GM23338 (cell line): ENCODE results near the gene HS1BP3. TPM values are rescaled to one million over a fixed set of nuclear protein-coding genes. Genes with fewer than 3 reads are reported as not detected.

Source experiments
- ATAC-seq: fragments of 200-7000 bp; cut with Tn5 transposase; 3 replicates; pipeline ENCODE4 v1.9.1; 2020
- DNase-seq: peaks from one replicate; pipeline ENCODE4 v3.0.0-alpha.2; 2015; ENCODE audit warnings: low spot score
- H2AFZ ChIP-seq: fragments of 200-600 bp; sonication (generic); 2 replicates; pipeline ENCODE4 v1.8.0; 2016; ENCODE audit warnings: antibody characterized with exemption, mild to moderate bottlenecking, moderate library complexity
- H3F3A ChIP-seq: fragments of 200-600 bp; sonication (generic); replicated peaks from 2 replicates; pipeline ENCODE4 v1.8.0; 2017; ENCODE audit warnings: antibody characterized with exemption, mixed run types, low read depth
- H3K27ac ChIP-seq: fragments of 200-600 bp; sonication (generic); 2 replicates; pipeline ENCODE4 v1.6.1; 2016; ENCODE audit warnings: low read depth
- H3K27me3 ChIP-seq: fragments of 200-600 bp; sonication (generic); 2 replicates; pipeline ENCODE4 v1.8.0; 2016; ENCODE audit warnings: mild to moderate bottlenecking, mixed run types, moderate library complexity; ENCODE audit not compliant: insufficient read depth
- H3K36me3 ChIP-seq: fragments of 200-600 bp; sonication (generic); 2 replicates; pipeline ENCODE4 v1.8.0; 2016; ENCODE audit warnings: mild to moderate bottlenecking; ENCODE audit not compliant: insufficient read depth
- H3K4me1 ChIP-seq: fragments of 200-600 bp; sonication (generic); 2 replicates; pipeline ENCODE4 v1.8.0; 2016; ENCODE audit warnings: mild to moderate bottlenecking, moderate library complexity; ENCODE audit not compliant: insufficient read depth
- H3K4me2 ChIP-seq: fragments of 200-600 bp; sonication (generic); 2 replicates; pipeline ENCODE4 v1.7.1; 2017; ENCODE audit warnings: mixed run types
- H3K4me3 ChIP-seq: fragments of 200-600 bp; sonication (generic); 2 replicates; pipeline ENCODE4 v1.6.1; 2016; ENCODE audit warnings: mixed run types
- H3K79me2 ChIP-seq: fragments of 200-600 bp; sonication (generic); replicated peaks from 2 replicates; pipeline ENCODE4 v1.8.0; 2017; ENCODE audit warnings: mild to moderate bottlenecking; ENCODE audit not compliant: insufficient read depth
- H3K9me2 ChIP-seq: fragments of 200-600 bp; sonication (generic); 2 replicates; pipeline ENCODE4 v1.8.0; 2017; ENCODE audit not compliant: insufficient read depth
- H4K20me1 ChIP-seq: fragments of 200-600 bp; sonication (generic); replicated peaks from 2 replicates; pipeline ENCODE4 v1.8.0; 2017; ENCODE audit warnings: mild to moderate bottlenecking; ENCODE audit not compliant: insufficient read depth
- H3K27ac Mint-ChIP-seq: 2 replicates; pipeline ENCODE4 v1.8.0; 2020; ENCODE audit warnings: inconsistent platforms, mild to moderate bottlenecking, moderate library complexity, mixed read lengths
- H3K27me3 Mint-ChIP-seq: 3 replicates; pipeline ENCODE4 v1.8.0; 2022; ENCODE audit warnings: low read depth, mild to moderate bottlenecking, moderate library complexity, mixed read lengths, inconsistent platforms; ENCODE audit not compliant: insufficient read depth, poor library complexity
- H3K36me3 Mint-ChIP-seq: 3 replicates; pipeline ENCODE4 v1.8.0; 2021; ENCODE audit warnings: low read depth, mild to moderate bottlenecking, inconsistent platforms, moderate library complexity, mixed read lengths
- H3K4me1 Mint-ChIP-seq: 3 replicates; pipeline ENCODE4 v1.8.0; 2020; ENCODE audit warnings: mild to moderate bottlenecking, inconsistent platforms, mixed read lengths
- H3K4me3 Mint-ChIP-seq: 3 replicates; pipeline ENCODE4 v1.8.0; 2021; ENCODE audit warnings: moderate library complexity, mild to moderate bottlenecking, inconsistent platforms, mixed read lengths
- H3K9me3 Mint-ChIP-seq: 3 replicates; pipeline ENCODE4 v1.8.0; 2020; ENCODE audit warnings: moderate library complexity, mild to moderate bottlenecking, inconsistent platforms, mixed read lengths
- CREB1 ChIP-seq: fragments of 250-450 bp; sonication (Bioruptor Pico); IDR thresholded peaks from 2 replicates; pipeline ENCODE4 v1.5.0; 2020; ENCODE audit warnings: low read depth, mild to moderate bottlenecking, moderate library complexity
- EZH2phosphoT487 ChIP-seq: fragments of 200-600 bp; sonication (generic); IDR thresholded peaks from one replicate; pipeline ENCODE4 v1.8.1; 2018; ENCODE audit warnings: antibody characterized with exemption; ENCODE audit not compliant: unreplicated experiment
- NANOG ChIP-seq: IDR thresholded peaks from 2 replicates; pipeline ENCODE4 v1.6.1; 2016; ENCODE audit warnings: antibody characterized with exemption, borderline replicate concordance
- POLR2AphosphoS5 ChIP-seq: IDR thresholded peaks from 2 replicates; pipeline ENCODE4 v1.6.1; 2016; ENCODE audit warnings: antibody characterized with exemption, low read depth
- polyA plus RNA-seq: library from polyadenylated mRNA; unstranded; fragments of >200 nt; fragmentation: Nextera tagmentation; extraction: Ambion mirVana; gene quantifications from 2 replicates; pipeline ENCODE4 v1.2.1, GENCODE V29; 2016
- total RNA-seq: library from RNA; depleted of rRNA; stranded (reverse); fragments of >200 nt; shearing (Covaris generic); gene quantifications from 2 replicates; pipeline ENCODE4 v1.2.3, GENCODE V29; 2014
- TF ChIP-seq, protein P1 (sequence below): fragments of 250-450 bp; sonication (Bioruptor Pico); IDR thresholded peaks from 2 replicates; pipeline ENCODE4 v1.5.0; 2020; ENCODE audit warnings: mild to moderate bottlenecking, moderate library complexity
- TF ChIP-seq, protein P2 (sequence below), 2 experiments: fragments of 200-600 bp in 1 of 2; sonication (generic) in 1 of 2; conservative IDR thresholded peaks; 2 replicates each; pipeline versions ENCODE4 v1.5.1 to v1.6.1; 2016 to 2017; ENCODE audit warnings: antibody characterized with exemption in 2 of 2, low read depth in 2 of 2, mild to moderate bottlenecking in 2 of 2, moderate library complexity in 1 of 2

The HS1BP3 gene
- total and polyA plus RNA-seq, 2 experiments from 2014 or later: 7.2 to 15.0 TPM

DNA sequence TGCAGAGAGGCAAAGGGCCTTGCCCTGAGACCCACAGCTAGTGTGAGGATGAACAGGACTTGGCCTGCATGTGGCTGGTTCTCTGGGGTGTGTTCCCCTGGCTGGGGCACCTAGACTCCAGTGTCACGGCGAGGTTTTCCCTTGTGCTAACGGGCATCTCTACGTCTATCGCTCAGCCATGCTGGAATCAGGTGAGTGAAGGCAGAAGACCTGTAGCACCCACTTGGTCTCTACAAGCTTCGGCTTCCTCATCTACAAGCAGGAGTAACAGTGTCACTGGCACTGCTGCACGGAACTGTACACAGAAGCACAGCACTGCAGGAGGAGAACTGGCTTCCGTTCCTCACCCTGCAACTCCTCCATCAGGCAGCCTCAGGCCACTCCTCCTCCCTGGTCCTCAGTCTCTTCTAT is 30.6 kb downstream of the HS1BP3 start (continued):
- TF ChIP-seq, protein P1, sequence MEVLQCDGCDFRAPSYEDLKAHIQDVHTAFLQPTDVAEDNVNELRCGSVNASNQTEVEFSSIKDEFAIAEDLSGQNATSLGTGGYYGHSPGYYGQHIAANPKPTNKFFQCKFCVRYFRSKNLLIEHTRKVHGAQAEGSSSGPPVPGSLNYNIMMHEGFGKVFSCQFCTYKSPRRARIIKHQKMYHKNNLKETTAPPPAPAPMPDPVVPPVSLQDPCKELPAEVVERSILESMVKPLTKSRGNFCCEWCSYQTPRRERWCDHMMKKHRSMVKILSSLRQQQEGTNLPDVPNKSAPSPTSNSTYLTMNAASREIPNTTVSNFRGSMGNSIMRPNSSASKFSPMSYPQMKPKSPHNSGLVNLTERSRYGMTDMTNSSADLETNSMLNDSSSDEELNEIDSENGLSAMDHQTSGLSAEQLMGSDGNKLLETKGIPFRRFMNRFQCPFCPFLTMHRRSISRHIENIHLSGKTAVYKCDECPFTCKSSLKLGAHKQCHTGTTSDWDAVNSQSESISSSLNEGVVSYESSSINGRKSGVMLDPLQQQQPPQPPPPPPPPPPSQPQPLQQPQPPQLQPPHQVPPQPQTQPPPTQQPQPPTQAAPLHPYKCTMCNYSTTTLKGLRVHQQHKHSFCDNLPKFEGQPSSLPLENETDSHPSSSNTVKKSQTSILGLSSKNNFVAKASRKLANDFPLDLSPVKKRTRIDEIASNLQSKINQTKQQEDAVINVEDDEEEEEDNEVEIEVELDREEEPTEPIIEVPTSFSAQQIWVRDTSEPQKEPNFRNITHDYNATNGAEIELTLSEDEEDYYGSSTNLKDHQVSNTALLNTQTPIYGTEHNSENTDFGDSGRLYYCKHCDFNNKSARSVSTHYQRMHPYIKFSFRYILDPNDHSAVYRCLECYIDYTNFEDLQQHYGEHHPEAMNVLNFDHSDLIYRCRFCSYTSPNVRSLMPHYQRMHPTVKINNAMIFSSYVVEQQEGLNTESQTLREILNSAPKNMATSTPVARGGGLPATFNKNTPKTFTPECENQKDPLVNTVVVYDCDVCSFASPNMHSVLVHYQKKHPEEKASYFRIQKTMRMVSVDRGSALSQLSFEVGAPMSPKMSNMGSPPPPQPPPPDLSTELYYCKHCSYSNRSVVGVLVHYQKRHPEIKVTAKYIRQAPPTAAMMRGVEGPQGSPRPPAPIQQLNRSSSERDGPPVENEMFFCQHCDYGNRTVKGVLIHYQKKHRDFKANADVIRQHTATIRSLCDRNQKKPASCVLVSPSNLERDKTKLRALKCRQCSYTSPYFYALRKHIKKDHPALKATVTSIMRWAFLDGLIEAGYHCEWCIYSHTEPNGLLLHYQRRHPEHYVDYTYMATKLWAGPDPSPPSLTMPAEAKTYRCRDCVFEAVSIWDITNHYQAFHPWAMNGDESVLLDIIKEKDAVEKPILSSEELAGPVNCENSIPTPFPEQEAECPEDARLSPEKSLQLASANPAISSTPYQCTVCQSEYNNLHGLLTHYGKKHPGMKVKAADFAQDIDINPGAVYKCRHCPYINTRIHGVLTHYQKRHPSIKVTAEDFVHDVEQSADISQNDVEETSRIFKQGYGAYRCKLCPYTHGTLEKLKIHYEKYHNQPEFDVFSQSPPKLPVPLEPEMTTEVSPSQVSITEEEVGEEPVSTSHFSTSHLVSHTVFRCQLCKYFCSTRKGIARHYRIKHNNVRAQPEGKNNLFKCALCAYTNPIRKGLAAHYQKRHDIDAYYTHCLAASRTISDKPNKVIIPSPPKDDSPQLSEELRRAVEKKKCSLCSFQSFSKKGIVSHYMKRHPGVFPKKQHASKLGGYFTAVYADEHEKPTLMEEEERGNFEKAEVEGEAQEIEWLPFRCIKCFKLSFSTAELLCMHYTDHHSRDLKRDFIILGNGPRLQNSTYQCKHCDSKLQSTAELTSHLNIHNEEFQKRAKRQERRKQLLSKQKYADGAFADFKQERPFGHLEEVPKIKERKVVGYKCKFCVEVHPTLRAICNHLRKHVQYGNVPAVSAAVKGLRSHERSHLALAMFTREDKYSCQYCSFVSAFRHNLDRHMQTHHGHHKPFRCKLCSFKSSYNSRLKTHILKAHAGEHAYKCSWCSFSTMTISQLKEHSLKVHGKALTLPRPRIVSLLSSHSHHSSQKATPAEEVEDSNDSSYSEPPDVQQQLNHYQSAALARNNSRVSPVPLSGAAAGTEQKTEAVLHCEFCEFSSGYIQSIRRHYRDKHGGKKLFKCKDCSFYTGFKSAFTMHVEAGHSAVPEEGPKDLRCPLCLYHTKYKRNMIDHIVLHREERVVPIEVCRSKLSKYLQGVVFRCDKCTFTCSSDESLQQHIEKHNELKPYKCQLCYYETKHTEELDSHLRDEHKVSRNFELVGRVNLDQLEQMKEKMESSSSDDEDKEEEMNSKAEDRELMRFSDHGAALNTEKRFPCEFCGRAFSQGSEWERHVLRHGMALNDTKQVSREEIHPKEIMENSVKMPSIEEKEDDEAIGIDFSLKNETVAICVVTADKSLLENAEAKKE (CRISPR knock-in tag): no peak
- no peak for TF ChIP-seq POLR2AphosphoS5

DNA sequence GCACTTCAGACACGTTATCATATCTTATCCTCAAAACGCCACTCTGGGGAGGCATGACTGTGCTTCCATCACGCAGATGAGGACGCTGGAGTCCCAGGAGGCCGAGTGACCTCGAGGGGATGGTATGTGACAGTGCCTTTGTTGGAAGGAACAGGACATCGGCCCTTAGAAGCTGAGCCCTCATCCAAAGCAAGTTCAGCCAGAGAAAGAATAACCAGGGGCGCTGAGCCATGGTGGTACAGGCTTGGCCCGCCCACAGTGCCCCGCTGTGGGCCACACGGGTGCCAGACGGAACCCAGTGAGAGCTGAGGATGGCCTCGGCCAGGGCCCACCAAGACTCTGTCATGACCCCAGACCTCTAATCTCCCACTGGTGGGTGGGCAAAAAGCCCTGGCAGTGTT is 31.3 kb downstream of the HS1BP3 start:
- no peaks in the 10 kb centered on the region for H3K36me3 ChIP-seq
- H3K27me3 Mint-ChIP-seq: peaks cover 7% of the 10 kb centered on the region
- no peaks in the 10 kb centered on the region for H3K9me2 ChIP-seq
- H3K27ac Mint-ChIP-seq: peak overlapping the region; percentile 41; the same call in 1 of the 2 replicates
- no peak overlapping the region for H3K27ac ChIP-seq
- ATAC-seq: no peak
- peaks cover 9% of the 10 kb centered on the region for H3K4me1 Mint-ChIP-seq
- H3F3A ChIP-seq: no peaks in the 10 kb centered on the region
- H2AFZ ChIP-seq: no peak overlapping the region
- H3K4me1 ChIP-seq: 0 out of 2 replicates have a peak, but pooled peaks cover 2% of the 10 kb centered on the region
- no peak overlapping the region for H3K4me3 ChIP-seq
- no peak for DNase-seq
- H3K9me3 Mint-ChIP-seq: no peaks in the 10 kb centered on the region
- no peaks in the 10 kb centered on the region for H3K79me2 ChIP-seq
- no peaks in the 10 kb centered on the region for H3K36me3 Mint-ChIP-seq
- no peak for TF ChIP-seq EZH2phosphoT487
- TF ChIP-seq CREB1 (CRISPR knock-in tag): no peak
- TF ChIP-seq NANOG: no peak
- TF ChIP-seq, protein P2, sequence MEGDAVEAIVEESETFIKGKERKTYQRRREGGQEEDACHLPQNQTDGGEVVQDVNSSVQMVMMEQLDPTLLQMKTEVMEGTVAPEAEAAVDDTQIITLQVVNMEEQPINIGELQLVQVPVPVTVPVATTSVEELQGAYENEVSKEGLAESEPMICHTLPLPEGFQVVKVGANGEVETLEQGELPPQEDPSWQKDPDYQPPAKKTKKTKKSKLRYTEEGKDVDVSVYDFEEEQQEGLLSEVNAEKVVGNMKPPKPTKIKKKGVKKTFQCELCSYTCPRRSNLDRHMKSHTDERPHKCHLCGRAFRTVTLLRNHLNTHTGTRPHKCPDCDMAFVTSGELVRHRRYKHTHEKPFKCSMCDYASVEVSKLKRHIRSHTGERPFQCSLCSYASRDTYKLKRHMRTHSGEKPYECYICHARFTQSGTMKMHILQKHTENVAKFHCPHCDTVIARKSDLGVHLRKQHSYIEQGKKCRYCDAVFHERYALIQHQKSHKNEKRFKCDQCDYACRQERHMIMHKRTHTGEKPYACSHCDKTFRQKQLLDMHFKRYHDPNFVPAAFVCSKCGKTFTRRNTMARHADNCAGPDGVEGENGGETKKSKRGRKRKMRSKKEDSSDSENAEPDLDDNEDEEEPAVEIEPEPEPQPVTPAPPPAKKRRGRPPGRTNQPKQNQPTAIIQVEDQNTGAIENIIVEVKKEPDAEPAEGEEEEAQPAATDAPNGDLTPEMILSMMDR (conservative IDR thresholded peaks at IDR 0.05; ENCODE audit: low read depth in 2 of 2): no peak
- no peaks in the 10 kb centered on the region for H4K20me1 ChIP-seq
- H3K4me2 ChIP-seq: no peak overlapping the region
- no peaks in the 10 kb centered on the region for H3K27me3 ChIP-seq
- H3K4me3 Mint-ChIP-seq: no peak overlapping the region
